Osteocyte (in vitro differentiated cells): ENCODE measurements around the gene TRIM75. TPM values are rescaled to one million over a fixed set of nuclear protein-coding genes. Genes with fewer than 3 reads are reported as not detected.
"Not testable (repeated sequence)": the region's sequence is repeated elsewhere in the genome, so short reads cannot be mapped to it uniquely, and the experiment has no call there.

Experiments
- DNase-seq: peaks from one replicate; pipeline ENCODE4 v3.0.0; 2021; ENCODE audit warnings: mixed read lengths; ENCODE audit not compliant: unreplicated experiment; ENCODE audit errors: extremely low spot score
- H3K27ac Mint-ChIP-seq: one replicate; pipeline ENCODE4 v1.8.0; 2021; ENCODE audit warnings: mild to moderate bottlenecking, mixed read lengths; ENCODE audit not compliant: unreplicated experiment
- H3K27me3 Mint-ChIP-seq: one replicate; pipeline ENCODE4 v1.8.0; 2021; ENCODE audit warnings: mixed read lengths; ENCODE audit not compliant: unreplicated experiment
- H3K36me3 Mint-ChIP-seq: one replicate; pipeline ENCODE4 v1.8.0; 2021; ENCODE audit warnings: mixed read lengths; ENCODE audit not compliant: unreplicated experiment
- H3K4me1 Mint-ChIP-seq: one replicate; pipeline ENCODE4 v1.8.0; 2021; ENCODE audit warnings: mixed read lengths; ENCODE audit not compliant: unreplicated experiment
- H3K4me3 Mint-ChIP-seq: one replicate; pipeline ENCODE4 v1.8.0; 2021; ENCODE audit warnings: mild to moderate bottlenecking, moderate library complexity, mixed read lengths; ENCODE audit not compliant: unreplicated experiment
- H3K9me3 Mint-ChIP-seq: one replicate; pipeline ENCODE4 v1.8.0; 2021; ENCODE audit warnings: mixed read lengths; ENCODE audit not compliant: unreplicated experiment
- CTCF ChIP-seq: fragments of 200-600 bp; sonication (generic); IDR thresholded peaks from 2 replicates; pipeline ENCODE4 v1.5.0; 2021; ENCODE audit warnings: antibody characterized with exemption, mild to moderate bottlenecking, moderate library complexity
- total RNA-seq: library from RNA; stranded (reverse); gene quantifications from 2 replicates; pipeline ENCODE4 v1.2.1, GENCODE V29; 2021

TRIM75 gene
- total RNA-seq, 1 donor from 2014 or later = not detected

- TF ChIP-seq CTCF = no peak
- H3K27me3 Mint-ChIP-seq = peaks cover 2% of the 10 kb centered on the region
- no peaks in the 10 kb centered on the region for H3K4me1 Mint-ChIP-seq
- DNase-seq = no peak
- no peaks in the 10 kb centered on the region for H3K36me3 Mint-ChIP-seq
- no peaks in the 10 kb centered on the region for H3K9me3 Mint-ChIP-seq
- H3K27ac Mint-ChIP-seq = no peak overlapping the region
- no peak overlapping the region for H3K4me3 Mint-ChIP-seq
Observed at GRCh38 chr4:165016971-165017370, 36.7 kb upstream of the TRIM75 start.

- peak; percentile 76 for DNase-seq
- H3K4me1 Mint-ChIP-seq, H3K27me3 Mint-ChIP-seq, H3K9me3 Mint-ChIP-seq, H3K4me3 Mint-ChIP-seq, H3K27ac Mint-ChIP-seq, H3K36me3 Mint-ChIP-seq: not testable (repeated sequence)
Observed at GRCh38 chr4:165019995-165020394, 33.7 kb upstream of the TRIM75 start.

GRCh38 chr4:165025782-165026181, 27.9 kb upstream of the TRIM75 start:
- H3K9me3 Mint-ChIP-seq, H3K36me3 Mint-ChIP-seq, H3K27ac Mint-ChIP-seq, DNase-seq, H3K4me1 Mint-ChIP-seq, H3K27me3 Mint-ChIP-seq, H3K4me3 Mint-ChIP-seq: not testable (repeated sequence)

- H3K9me3 Mint-ChIP-seq = no peaks in the 10 kb centered on the region
- peak; percentile 66 for DNase-seq
Observed at GRCh38 chr4:165027762-165028402, 25.8 kb upstream of the TRIM75 start.

GRCh38 chr4:165031436-165032211, 22.0 kb upstream of the TRIM75 start, which contains the start of gene TRIM60:
Gene TRIM60 (plus strand): TSS chr4:165031999. CDS start chr4:165040073, 8,074 bp downstream.
- Mint-ChIP-seq H3K36me3 (no peaks in the 10 kb centered on the region), H3K27ac (no peak within 1 kb of the TSS), H3K27me3 (no peaks in the 10 kb centered on the region), H3K4me1 (no peaks in the 10 kb centered on the region), H3K9me3 (no peaks in the 10 kb centered on the region), H3K4me3 (no peak within 1 kb of the TSS)
- DNase-seq = no peak
- TF ChIP-seq CTCF = no peak

More at GRCh38 chr4:165027762-165028402, 25.8 kb upstream of the TRIM75 start:
- H3K27ac Mint-ChIP-seq = no peak overlapping the region
- no peak for TF ChIP-seq CTCF
- H3K36me3 Mint-ChIP-seq = no peaks in the 10 kb centered on the region
- no peaks in the 10 kb centered on the region for H3K4me1 Mint-ChIP-seq
- no peak overlapping the region for H3K4me3 Mint-ChIP-seq
- H3K27me3 Mint-ChIP-seq = no peaks in the 10 kb centered on the region

- no peak overlapping the region for H3K27ac Mint-ChIP-seq
- no peak for DNase-seq
- peaks cover 8% of the 10 kb centered on the region for H3K27me3 Mint-ChIP-seq
Observed at GRCh38 chr4:165048170-165048569, 5.5 kb upstream of the TRIM75 start.

More at GRCh38 chr4:165048170-165048569, 5.5 kb upstream of the TRIM75 start:
- Mint-ChIP-seq H3K4me1 (no peaks in the 10 kb centered on the region), H3K9me3 (no peaks in the 10 kb centered on the region), H3K4me3 (no peak overlapping the region), H3K36me3 (no peaks in the 10 kb centered on the region)
- TF ChIP-seq CTCF = no peak
